Esophagus squamous epithelium (tissue), 4 donors: ENCODE measurements around the gene NUDT3.

Source experiments
- POLR2A ChIP-seq, 4 donors: fragments of 450-650 bp; IDR thresholded peaks; one replicate each; pipeline ENCODE4 v1.6.1; 2017; ENCODE audit warnings: antibody characterized with exemption in 4 of 4, mild to moderate bottlenecking in 4 of 4, moderate library complexity in 3 of 4
- TF ChIP-seq, protein P1 (sequence below), 6 experiments: fragments of 450-650 bp in 4 of 6; fragments of 200-600 bp in 2 of 6; sonication (generic) in 2 of 6; IDR thresholded peaks; one replicate each; pipeline ENCODE4 v1.5.1; 2016 to 2019; ENCODE audit warnings: antibody characterized with exemption in 6 of 6, mild to moderate bottlenecking in 4 of 6, moderate library complexity in 4 of 6

DNA sequence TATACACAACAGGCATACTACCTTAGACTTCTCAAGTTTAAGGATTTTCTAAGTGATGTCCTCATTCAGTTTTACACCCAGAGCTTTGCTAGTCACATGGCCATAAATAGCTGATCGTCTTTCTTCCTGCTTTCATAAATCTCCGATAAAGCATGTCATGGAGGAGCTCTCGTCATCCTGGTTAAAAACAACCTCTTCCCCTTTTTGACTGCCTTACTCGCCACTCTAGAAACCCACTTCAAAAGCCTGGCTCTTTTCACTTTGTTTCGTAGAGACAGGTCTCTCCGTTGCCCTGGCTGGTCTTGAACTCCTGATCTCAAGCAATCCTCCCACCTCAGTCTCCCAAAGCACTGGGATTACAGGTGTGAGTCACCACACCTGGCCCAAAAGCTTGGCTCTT lies 76.7 kb downstream of the NUDT3 start:
- TF ChIP-seq, protein P1, sequence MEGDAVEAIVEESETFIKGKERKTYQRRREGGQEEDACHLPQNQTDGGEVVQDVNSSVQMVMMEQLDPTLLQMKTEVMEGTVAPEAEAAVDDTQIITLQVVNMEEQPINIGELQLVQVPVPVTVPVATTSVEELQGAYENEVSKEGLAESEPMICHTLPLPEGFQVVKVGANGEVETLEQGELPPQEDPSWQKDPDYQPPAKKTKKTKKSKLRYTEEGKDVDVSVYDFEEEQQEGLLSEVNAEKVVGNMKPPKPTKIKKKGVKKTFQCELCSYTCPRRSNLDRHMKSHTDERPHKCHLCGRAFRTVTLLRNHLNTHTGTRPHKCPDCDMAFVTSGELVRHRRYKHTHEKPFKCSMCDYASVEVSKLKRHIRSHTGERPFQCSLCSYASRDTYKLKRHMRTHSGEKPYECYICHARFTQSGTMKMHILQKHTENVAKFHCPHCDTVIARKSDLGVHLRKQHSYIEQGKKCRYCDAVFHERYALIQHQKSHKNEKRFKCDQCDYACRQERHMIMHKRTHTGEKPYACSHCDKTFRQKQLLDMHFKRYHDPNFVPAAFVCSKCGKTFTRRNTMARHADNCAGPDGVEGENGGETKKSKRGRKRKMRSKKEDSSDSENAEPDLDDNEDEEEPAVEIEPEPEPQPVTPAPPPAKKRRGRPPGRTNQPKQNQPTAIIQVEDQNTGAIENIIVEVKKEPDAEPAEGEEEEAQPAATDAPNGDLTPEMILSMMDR (IDR thresholded peaks at IDR 0.05) = no peak
- no peak for TF ChIP-seq POLR2A (IDR thresholded peaks at IDR 0.05)
